Calu3 (cell line): Measurements from ENCODE around the gene PHOSPHO1. TPM values are rescaled to one million over a fixed set of nuclear protein-coding genes. Genes with fewer than 3 reads are reported as not detected.
A peak's percentile ranks its signal among the peaks of the same experiment; 100 is the strongest.

Source experiments
- BruUV-seq: library from RNA; stranded (reverse); fragments of 400-500 nt; replicated peaks from 2 replicates; lab custom pipeline; 2021; lab: Mats Ljungman, UMichigan
- CTCF ChIA-PET: fragments of 300-600 bp; sonication (Branson Sonifier 250); formaldehyde crosslinking; loops from one replicate; lab custom pipeline; 2022; ENCODE audit warnings: antibody characterized with exemption; lab: Charles Lee
- DNase-seq: peaks from one replicate; pipeline ENCODE4 v3.0.0; 2022
- H3K27ac Mint-ChIP-seq: one replicate; pipeline ENCODE4 v1.8.0; 2022; ENCODE audit warnings: mixed read lengths; ENCODE audit not compliant: unreplicated experiment
- H3K27me3 Mint-ChIP-seq: one replicate; pipeline ENCODE4 v1.8.0; 2022; ENCODE audit warnings: mixed read lengths; ENCODE audit not compliant: unreplicated experiment
- H3K36me3 Mint-ChIP-seq: one replicate; pipeline ENCODE4 v1.8.0; 2022; ENCODE audit warnings: mild to moderate bottlenecking, moderate library complexity, mixed read lengths; ENCODE audit not compliant: insufficient read depth, unreplicated experiment
- H3K4me1 Mint-ChIP-seq: one replicate; pipeline ENCODE4 v1.8.0; 2022; ENCODE audit warnings: mild to moderate bottlenecking, low read depth, mixed read lengths; ENCODE audit not compliant: unreplicated experiment
- H3K4me3 Mint-ChIP-seq: one replicate; pipeline ENCODE4 v1.8.0; 2022; ENCODE audit warnings: mild to moderate bottlenecking, low read depth, moderate library complexity, mixed read lengths; ENCODE audit not compliant: unreplicated experiment
- H3K9me3 Mint-ChIP-seq: one replicate; pipeline ENCODE4 v1.8.0; 2022; ENCODE audit warnings: low read depth, mixed read lengths; ENCODE audit not compliant: unreplicated experiment
- CTCF ChIP-seq: fragments of 200-600 bp; IDR thresholded peaks from one replicate; pipeline ENCODE4 v1.8.0; 2022; ENCODE audit warnings: antibody characterized with exemption; ENCODE audit not compliant: unreplicated experiment
- intact Hi-C: fragments of 100-400 bp; cut with micrococcal nuclease; formaldehyde crosslinking; loops from one replicate; pipeline ENCODE4 v1.10.0; 2022; ENCODE audit not compliant: unreplicated experiment
- total RNA-seq: library from RNA; stranded (reverse); gene quantifications from 2 replicates; pipeline ENCODE4 v1.2.3, GENCODE V29; 2022

The PHOSPHO1 gene
- total RNA-seq, 1 experiment from 2014 or later, result not detected

- no TSS peak for BruUV-seq
- peaks cover 8% of the 10 kb centered on the region for H3K36me3 Mint-ChIP-seq
- peaks cover 89% of the 10 kb centered on the region for H3K27me3 Mint-ChIP-seq
- intact Hi-C loops, result loop anchor here (10.0 kb wide), 1 partner anchor 188 kb away; no protein-coding TSS in a partner anchor
- DNase-seq, result no peak
- no peak for TF ChIP-seq CTCF
- no peak overlapping the region for H3K27ac Mint-ChIP-seq
- H3K9me3 Mint-ChIP-seq, result no peaks in the 10 kb centered on the region
- peak overlapping the region; percentile 57 for H3K4me3 Mint-ChIP-seq
- CTCF ChIA-PET, result interaction anchor here (1.0 to 1.4 kb wide), 2 partner anchors 43 to 67 kb away, joined by 3 to 8 read pairs; no protein-coding TSS in a partner anchor
- peaks cover 12% of the 10 kb centered on the region for H3K4me1 Mint-ChIP-seq
Measured at GRCh38 chr17:49223168-49223516, 7.4 kb downstream of the PHOSPHO1 start.

GRCh38 chr17:49219987-49220386, 10.6 kb downstream of the PHOSPHO1 start:
- CTCF ChIA-PET, result interaction anchor here (0.6 kb wide), 1 partner anchor 27 kb away, joined by 4 read pairs; no protein-coding TSS in a partner anchor
- no TSS peak for BruUV-seq
- no peak for DNase-seq
- H3K27me3 Mint-ChIP-seq, result peaks cover 75% of the 10 kb centered on the region
- H3K4me3 Mint-ChIP-seq, result no peak overlapping the region
- intact Hi-C loops, result loop anchor here (10.0 kb wide), 1 partner anchor 185 kb away; no protein-coding TSS in a partner anchor
- no peak overlapping the region for H3K27ac Mint-ChIP-seq
- H3K36me3 Mint-ChIP-seq, result peaks cover 8% of the 10 kb centered on the region
- peaks cover 14% of the 10 kb centered on the region for H3K4me1 Mint-ChIP-seq
- no peaks in the 10 kb centered on the region for H3K9me3 Mint-ChIP-seq
- TF ChIP-seq CTCF, result no peak

- TF ChIP-seq CTCF, result peak; percentile 40
- intact Hi-C loops, result no loop called here
- H3K27ac Mint-ChIP-seq, result no peak overlapping the region
- peak; percentile 56 for DNase-seq
- H3K4me1 Mint-ChIP-seq, result peaks cover 21% of the 10 kb centered on the region
- peaks cover 67% of the 10 kb centered on the region for H3K27me3 Mint-ChIP-seq
- peaks cover 8% of the 10 kb centered on the region for H3K36me3 Mint-ChIP-seq
- H3K4me3 Mint-ChIP-seq, result no peak overlapping the region
- BruUV-seq, result no TSS peak
- H3K9me3 Mint-ChIP-seq, result no peaks in the 10 kb centered on the region
- CTCF ChIA-PET, result interaction anchor here (0.5 to 0.6 kb wide), 2 partner anchors 26 to 721 kb away, joined by 3 to 4 read pairs; no protein-coding TSS in a partner anchor
Measured at GRCh38 chr17:49218941-49219913, 11.4 kb downstream of the PHOSPHO1 start.

- TF ChIP-seq CTCF, result no peak
- Mint-ChIP-seq H3K36me3 (peaks cover under 1% of the 10 kb centered on the region), H3K4me3 (no peak overlapping the region), H3K4me1 (peaks cover 10% of the 10 kb centered on the region), H3K27ac (no peak overlapping the region), H3K9me3 (no peaks in the 10 kb centered on the region), H3K27me3 (peaks cover 55% of the 10 kb centered on the region)
- BruUV-seq, result no TSS peak
- intact Hi-C loops, result no loop called here
- CTCF ChIA-PET, result interaction anchor here (0.6 kb wide), 1 partner anchor 8 kb away, joined by 3 read pairs; no protein-coding TSS in a partner anchor
- no peak for DNase-seq
Measured at GRCh38 chr17:49217651-49218413, 12.8 kb downstream of the PHOSPHO1 start.
